Neuronal stem cell (in vitro differentiated cells): Measurements from ENCODE around the gene STAB2.

Experiments used
- DNase-seq: peaks from one replicate; pipeline ENCODE4 v3.0.0-alpha.2; 2013; ENCODE audit warnings: low spot score
- H2AFZ ChIP-seq: one replicate; pipeline ENCODE4 v1.6.1; 2013; ENCODE audit warnings: mild to moderate bottlenecking, low read length, inconsistent platforms
- H2AK5ac ChIP-seq: 2 replicates; pipeline ENCODE4 v1.6.1; 2013; ENCODE audit warnings: low read depth, mild to moderate bottlenecking, inconsistent platforms, low read length, moderate library complexity, mixed read lengths
- H2BK120ac ChIP-seq: 2 replicates; pipeline ENCODE4 v1.6.1; 2013; ENCODE audit warnings: low read depth, mild to moderate bottlenecking, inconsistent platforms, low read length, moderate library complexity, mixed read lengths
- H2BK12ac ChIP-seq: one replicate; pipeline ENCODE4 v1.6.1; 2013; ENCODE audit warnings: low read length, inconsistent platforms
- H2BK15ac ChIP-seq: 2 replicates; pipeline ENCODE4 v1.6.1; 2013; ENCODE audit warnings: mild to moderate bottlenecking, low read length, inconsistent platforms, mixed read lengths
- H2BK5ac ChIP-seq: one replicate; pipeline ENCODE4 v1.6.1; 2013; ENCODE audit warnings: inconsistent platforms, mild to moderate bottlenecking, low read length, moderate library complexity
- H3K14ac ChIP-seq: one replicate; pipeline ENCODE4 v1.6.1; 2013; ENCODE audit warnings: low read length, inconsistent platforms
- H3K18ac ChIP-seq: 2 replicates; pipeline ENCODE4 v1.6.1; 2013; ENCODE audit warnings: low read length, inconsistent platforms
- H3K23ac ChIP-seq: 2 replicates; pipeline ENCODE4 v1.6.1; 2013; ENCODE audit warnings: low read depth, mild to moderate bottlenecking, mixed read lengths, low read length, inconsistent platforms; ENCODE audit not compliant: poor library complexity
- H3K27ac ChIP-seq: replicated peaks from 3 replicates; pipeline ENCODE4 v1.5.1; 2013; ENCODE audit warnings: low read length, inconsistent platforms
- H3K27me3 ChIP-seq, 3 experiments: 2 replicates each; pipeline ENCODE4 v1.6.1; 2013; ENCODE audit warnings: low read length in 3 of 3, mild to moderate bottlenecking in 2 of 3, inconsistent platforms in 1 of 3, low read depth in 1 of 3, mixed read lengths in 1 of 3, moderate library complexity in 1 of 3; ENCODE audit not compliant: control insufficient read depth in 3 of 3, insufficient read depth in 3 of 3
- H3K36me3 ChIP-seq, 2 donors: replicated peaks in 1 of 2; 2 replicates each; pipeline ENCODE4 v1.6.1; 2013; ENCODE audit warnings: low read length in 2 of 2; ENCODE audit not compliant: control insufficient read depth in 2 of 2, insufficient read depth in 2 of 2
- H3K4ac ChIP-seq: 2 replicates; pipeline ENCODE4 v1.6.1; 2013; ENCODE audit warnings: inconsistent platforms, mild to moderate bottlenecking, low read length, moderate library complexity
- H3K4me1 ChIP-seq, 2 donors: 1 replicate in 1 of 2; 2 replicates in 1 of 2; pipeline ENCODE4 v1.6.1; 2013; ENCODE audit warnings: low read length in 2 of 2, low read depth in 1 of 2; ENCODE audit not compliant: control insufficient read depth in 2 of 2, insufficient read depth in 1 of 2
- H3K4me2 ChIP-seq: one replicate; pipeline ENCODE4 v1.6.1; 2013; ENCODE audit warnings: mild to moderate bottlenecking, low read length, inconsistent platforms; ENCODE audit not compliant: insufficient read depth, poor library complexity, severe bottlenecking
- H3K4me3 ChIP-seq, 2 donors: 2 replicates each; pipeline ENCODE4 v1.5.1; 2013; ENCODE audit warnings: low read length in 2 of 2, mild to moderate bottlenecking in 2 of 2, inconsistent platforms in 1 of 2, moderate library complexity in 1 of 2
- H3K79me1 ChIP-seq: one replicate; pipeline ENCODE4 v1.6.1; 2013; ENCODE audit warnings: low read depth, mild to moderate bottlenecking, inconsistent platforms, low read length, moderate library complexity
- H3K9ac ChIP-seq: one replicate; pipeline ENCODE4 v1.6.1; 2013; ENCODE audit warnings: mild to moderate bottlenecking, low read depth, low read length, inconsistent platforms; ENCODE audit not compliant: poor library complexity
- H3K9me3 ChIP-seq, 2 donors: replicated peaks in 1 of 2; 2 replicates each; pipeline versions ENCODE3 to v1.6.1; 2013; ENCODE audit warnings: low read length in 2 of 2, mild to moderate bottlenecking in 2 of 2, inconsistent platforms in 1 of 2, low read depth in 1 of 2, mixed read lengths in 1 of 2, moderate library complexity in 1 of 2; ENCODE audit not compliant: control insufficient read depth in 2 of 2, insufficient read depth in 1 of 2
- H4K8ac ChIP-seq: one replicate; pipeline ENCODE4 v1.6.1; 2013; ENCODE audit warnings: low read depth, mild to moderate bottlenecking, inconsistent platforms, low read length, moderate library complexity
- H4K91ac ChIP-seq: one replicate; pipeline ENCODE4 v1.6.1; 2013; ENCODE audit warnings: low read length, low read depth, mild to moderate bottlenecking, inconsistent platforms; ENCODE audit not compliant: poor library complexity
- WGBS, 2 donors: extraction: QIAGEN DNeasy Blood & Tissue Kit; methylation state at CpG; one replicate each; pipeline ENCODE4 v1.1.7; 2013; ENCODE audit warnings: missing lambda C conversion rate in 2 of 2, mixed read lengths in 1 of 2; ENCODE audit not compliant: insufficient read length in 2 of 2, insufficient replicate concordance in 1 of 2; ENCODE audit errors: extremely low coverage in 2 of 2; 5-methylcytosine and 5-hydroxymethylcytosine counted together

STAB2 gene

GRCh38 chr12:103774977-103775560 is 188.0 kb downstream of the STAB2 start:
- no peak overlapping the region for H3K9ac ChIP-seq
- H3K4ac ChIP-seq, result no peak overlapping the region
- H3K9me3 ChIP-seq, result no peaks in the 10 kb centered on the region
- no CpG with 5 or more reads among the region's 10 CpGs for WGBS, 2 donors
- H3K79me1 ChIP-seq, result no peaks in the 10 kb centered on the region
- DNase-seq, result no peak
- H3K36me3 ChIP-seq, result peaks cover 3 to 41% of the 10 kb centered on the region in 2 donors
- H4K8ac ChIP-seq, result no peak overlapping the region
- no peak overlapping the region for H3K14ac ChIP-seq
- H3K4me3 ChIP-seq, result no peak overlapping the region
- H2BK5ac ChIP-seq, result no peak overlapping the region
- no peaks in the 10 kb centered on the region for H3K27me3 ChIP-seq
- no peak overlapping the region for H3K23ac ChIP-seq
- H2AFZ ChIP-seq, result no peak overlapping the region
- no peak overlapping the region for H2BK15ac ChIP-seq
- no peak overlapping the region for H2BK120ac ChIP-seq
- H3K18ac ChIP-seq, result no peak overlapping the region
- H4K91ac ChIP-seq, result no peak overlapping the region
- H2BK12ac ChIP-seq, result no peak overlapping the region
- H3K4me1 ChIP-seq, result peaks cover 0 to 8% of the 10 kb centered on the region in 2 donors
- no peak overlapping the region for H3K4me2 ChIP-seq
- H3K27ac ChIP-seq, result no peak overlapping the region
- H2AK5ac ChIP-seq, result no peak overlapping the region

- H3K23ac ChIP-seq, result no peak overlapping the region
- H3K36me3 ChIP-seq, result peaks cover 5 to 63% of the 10 kb centered on the region in 2 donors
- no peak overlapping the region for H3K4me2 ChIP-seq
- no peak overlapping the region for H2BK12ac ChIP-seq
- no CpG with 5 or more reads among the region's 6 CpGs for WGBS, 2 donors
- no peaks in the 10 kb centered on the region for H3K9me3 ChIP-seq
- H2AK5ac ChIP-seq, result no peak overlapping the region
- H2BK15ac ChIP-seq, result no peak overlapping the region
- H3K4ac ChIP-seq, result no peak overlapping the region
- H4K91ac ChIP-seq, result no peak overlapping the region
- no peak overlapping the region for H2BK120ac ChIP-seq
- H3K27me3 ChIP-seq, result no peaks in the 10 kb centered on the region
- no peak overlapping the region for H3K14ac ChIP-seq
- H3K4me3 ChIP-seq, result no peak overlapping the region
- no peak overlapping the region for H3K18ac ChIP-seq
- H3K27ac ChIP-seq, result no peak overlapping the region
- H3K4me1 ChIP-seq, result peaks cover 0 to 6% of the 10 kb centered on the region in 2 donors
- H4K8ac ChIP-seq, result no peak overlapping the region
- no peak for DNase-seq
- no peak overlapping the region for H3K9ac ChIP-seq
- H2AFZ ChIP-seq, result no peak overlapping the region
- H2BK5ac ChIP-seq, result no peak overlapping the region
- H3K79me1 ChIP-seq, result no peaks in the 10 kb centered on the region
Measured at GRCh38 chr12:103778781-103779180, 191.7 kb downstream of the STAB2 start.

- H2BK120ac ChIP-seq, result no peak overlapping the region
- H3K23ac ChIP-seq, result no peak overlapping the region
- no peak overlapping the region for H2AFZ ChIP-seq
- H3K36me3 ChIP-seq, result peaks cover 7 to 71% of the 10 kb centered on the region in 2 donors
- no peak overlapping the region for H3K27ac ChIP-seq
- H3K18ac ChIP-seq, result no peak overlapping the region
- no peaks in the 10 kb centered on the region for H3K79me1 ChIP-seq
- no CpG with 5 or more reads among the region's 7 CpGs for WGBS, 2 donors
- no peak overlapping the region for H3K4ac ChIP-seq
- DNase-seq, result no peak
- no peak overlapping the region for H3K14ac ChIP-seq
- no peak overlapping the region for H3K4me3 ChIP-seq
- H4K8ac ChIP-seq, result no peak overlapping the region
- H2BK15ac ChIP-seq, result no peak overlapping the region
- no peak overlapping the region for H3K9ac ChIP-seq
- no peaks in the 10 kb centered on the region for H3K9me3 ChIP-seq
- no peak overlapping the region for H2BK5ac ChIP-seq
- H3K4me2 ChIP-seq, result no peak overlapping the region
- H4K91ac ChIP-seq, result no peak overlapping the region
- peaks cover 0 to 4% of the 10 kb centered on the region in 2 donors for H3K4me1 ChIP-seq
- no peaks in the 10 kb centered on the region for H3K27me3 ChIP-seq
- no peak overlapping the region for H2BK12ac ChIP-seq
- no peak overlapping the region for H2AK5ac ChIP-seq
Measured at GRCh38 chr12:103779410-103780092, 192.5 kb downstream of the STAB2 start.

DNA sequence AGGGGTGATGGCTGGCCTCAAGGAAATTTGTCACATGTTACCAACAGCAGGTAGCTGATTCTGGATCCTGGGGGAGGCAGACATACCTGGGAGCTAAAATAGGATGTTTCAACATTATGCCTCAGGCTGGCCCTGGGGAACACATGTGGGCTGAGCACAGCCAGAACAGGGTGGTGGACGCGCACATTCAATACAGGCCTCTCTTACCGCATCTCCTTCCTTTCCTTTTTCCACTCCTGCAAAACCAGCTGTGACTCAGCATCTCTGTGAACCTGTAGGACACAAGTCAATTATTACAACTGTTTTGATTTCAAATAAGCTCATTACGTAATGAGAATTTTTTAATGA is 193.0 kb downstream of the STAB2 start:
- H2AFZ ChIP-seq, result no peak overlapping the region
- no peak overlapping the region for H3K23ac ChIP-seq
- H3K18ac ChIP-seq, result no peak overlapping the region
- H4K8ac ChIP-seq, result no peak overlapping the region
- no peak overlapping the region for H3K4me3 ChIP-seq
- H3K79me1 ChIP-seq, result no peaks in the 10 kb centered on the region
- no peak overlapping the region for H2BK5ac ChIP-seq
- H3K14ac ChIP-seq, result no peak overlapping the region
- no peak for DNase-seq
- H3K4me2 ChIP-seq, result no peak overlapping the region
- H3K27me3 ChIP-seq, result no peaks in the 10 kb centered on the region
- H2BK12ac ChIP-seq, result no peak overlapping the region
- no peaks in the 10 kb centered on the region for H3K9me3 ChIP-seq
- no peak overlapping the region for H3K9ac ChIP-seq
- H2BK120ac ChIP-seq, result no peak overlapping the region
- no peak overlapping the region for H4K91ac ChIP-seq
- no CpG with 5 or more reads among the region's 4 CpGs for WGBS, 2 donors
- no peak overlapping the region for H2BK15ac ChIP-seq
- peaks cover 7 to 73% of the 10 kb centered on the region in 2 donors for H3K36me3 ChIP-seq
- peaks cover 0 to 4% of the 10 kb centered on the region in 2 donors for H3K4me1 ChIP-seq
- H3K27ac ChIP-seq, result no peak overlapping the region
- H2AK5ac ChIP-seq, result no peak overlapping the region
- no peak overlapping the region for H3K4ac ChIP-seq
